GM18499 (cell line): ENCODE results near the gene GPRC5D.
A peak's percentile ranks its signal among the peaks of the same experiment; 100 is the strongest.

Source experiments
- ATAC-seq: cut with Tn5 transposase; IDR thresholded peaks from one replicate; pipeline ENCODE4 v1.9.1; 2021; ENCODE audit warnings: moderate number of reproducible peaks; ENCODE audit not compliant: insufficient read depth, unreplicated experiment

Gene GPRC5D

DNA sequence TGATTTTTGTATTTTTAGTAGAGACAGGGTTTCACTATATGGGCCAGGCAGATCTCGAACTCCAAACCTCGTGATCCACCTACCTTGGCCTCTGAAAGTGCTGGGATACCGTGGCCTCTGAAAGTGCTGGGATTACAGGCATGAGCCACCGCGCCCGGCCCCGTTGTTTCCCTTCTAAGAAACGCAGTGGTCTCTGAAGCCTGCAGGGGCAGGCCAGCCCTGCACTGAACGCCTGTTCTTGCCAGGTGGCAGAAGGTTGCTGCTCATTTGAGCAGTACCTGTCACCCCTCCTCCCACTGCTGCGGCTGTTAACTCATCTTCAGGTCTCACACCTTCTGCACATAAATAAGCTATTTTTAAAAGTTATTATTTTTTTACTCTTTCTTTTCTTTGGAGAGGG lies 36.3 kb downstream of the GPRC5D start:
- ATAC-seq: no peak

DNA sequence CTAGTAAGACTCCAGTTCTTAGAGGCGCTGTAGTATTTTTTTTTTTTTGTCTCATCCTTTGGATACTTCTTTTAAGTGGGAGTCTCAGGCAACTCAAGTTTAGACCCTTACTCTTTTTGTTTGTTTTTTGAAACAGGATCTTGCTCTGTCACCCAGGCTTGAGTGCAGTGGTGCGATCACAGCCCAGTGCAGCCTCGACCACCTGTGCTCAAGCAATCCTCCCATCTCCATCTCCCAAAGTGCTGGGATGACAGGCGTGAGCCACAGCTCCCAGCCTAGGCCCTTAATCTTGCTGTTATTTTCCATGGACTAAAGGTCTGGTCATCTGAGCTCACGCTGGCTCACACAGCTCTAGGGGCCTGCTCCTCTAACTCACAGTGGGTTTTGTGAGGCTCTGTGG lies 39.3 kb downstream of the GPRC5D start:
- ATAC-seq: no peak

- ATAC-seq: no peak
Measured at GRCh38 chr12:12909995-12910420, 42.0 kb downstream of the GPRC5D start.

- no peak for ATAC-seq
Measured at GRCh38 chr12:12909228-12909994, 42.6 kb downstream of the GPRC5D start.

- no peak for ATAC-seq
Measured at GRCh38 chr12:12908711-12909110, 43.3 kb downstream of the GPRC5D start.

DNA sequence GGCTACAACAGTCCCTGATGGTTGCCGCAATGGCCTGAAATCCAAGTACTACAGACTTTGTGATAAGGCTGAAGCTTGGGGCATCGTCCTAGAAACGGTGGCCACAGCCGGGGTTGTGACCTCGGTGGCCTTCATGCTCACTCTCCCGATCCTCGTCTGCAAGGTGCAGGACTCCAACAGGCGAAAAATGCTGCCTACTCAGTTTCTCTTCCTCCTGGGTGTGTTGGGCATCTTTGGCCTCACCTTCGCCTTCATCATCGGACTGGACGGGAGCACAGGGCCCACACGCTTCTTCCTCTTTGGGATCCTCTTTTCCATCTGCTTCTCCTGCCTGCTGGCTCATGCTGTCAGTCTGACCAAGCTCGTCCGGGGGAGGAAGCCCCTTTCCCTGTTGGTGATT lies 43.7 kb downstream of the GPRC5D start:
- ATAC-seq: no peak

DNA sequence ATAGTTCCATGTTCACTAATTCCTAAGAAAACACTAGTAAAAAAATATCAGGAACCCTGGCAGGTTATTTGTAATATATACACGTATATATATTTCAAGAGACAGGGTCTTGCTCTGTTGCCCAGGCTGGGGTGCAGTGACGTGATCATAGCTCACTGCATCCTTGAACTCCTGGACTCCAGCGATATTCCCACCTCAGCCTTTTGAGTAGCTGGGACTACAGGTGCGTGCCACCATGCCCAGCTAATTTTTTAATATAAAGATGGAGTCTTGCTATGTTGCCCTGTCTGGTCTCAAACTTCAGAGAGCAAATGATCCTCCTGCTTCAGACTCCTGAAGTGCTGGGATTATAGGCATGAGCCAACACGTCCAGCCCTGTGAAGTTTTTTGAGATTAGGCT lies 44.4 kb downstream of the GPRC5D start:
- ATAC-seq: no peak

DNA sequence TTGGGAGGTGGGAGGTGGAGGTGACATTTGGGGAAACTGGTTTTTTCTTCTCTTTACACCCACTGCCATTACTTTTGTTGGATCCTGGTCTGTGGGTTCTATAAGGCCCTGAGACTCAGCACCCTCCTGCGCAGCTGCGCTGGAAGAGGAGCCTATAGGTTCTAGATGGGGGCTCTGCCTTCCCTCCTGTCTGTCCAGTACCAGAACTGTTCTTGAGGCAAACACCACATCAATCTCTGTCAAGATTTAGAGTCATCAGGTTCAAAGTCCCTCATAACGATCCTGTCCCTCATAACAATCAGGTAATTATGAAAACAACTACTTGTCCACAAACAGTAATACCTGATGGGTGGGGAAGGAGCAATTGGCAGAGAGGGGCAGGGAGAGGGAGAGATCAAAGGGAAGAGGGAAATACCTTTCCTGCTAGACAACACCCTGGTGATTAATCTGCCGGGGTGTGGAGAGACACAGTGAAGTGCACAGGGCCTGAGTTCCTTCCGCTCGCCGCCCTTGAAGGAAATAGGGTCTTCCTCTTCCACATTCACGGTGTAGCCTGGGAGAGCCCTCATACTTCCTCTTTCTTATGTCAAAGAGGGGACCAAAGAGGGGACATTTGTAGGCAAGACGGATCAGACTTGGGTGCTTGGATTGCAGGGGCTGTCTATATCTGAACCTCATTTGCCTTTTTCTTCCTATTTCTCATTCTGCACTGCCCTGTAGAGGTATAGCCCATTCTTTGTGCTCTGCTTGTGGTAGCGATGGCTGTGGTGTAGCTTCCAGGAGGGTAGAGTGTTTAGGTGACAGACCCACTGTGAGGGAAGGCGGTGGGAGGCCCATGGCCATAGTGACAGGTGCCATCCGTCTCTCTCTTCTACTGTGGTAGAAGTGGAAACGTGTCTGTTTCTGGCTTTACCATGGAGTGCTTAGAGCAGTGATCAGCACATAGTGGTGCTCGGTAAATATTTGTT lies 48.0 kb downstream of the GPRC5D start:
- no peak for ATAC-seq

DNA sequence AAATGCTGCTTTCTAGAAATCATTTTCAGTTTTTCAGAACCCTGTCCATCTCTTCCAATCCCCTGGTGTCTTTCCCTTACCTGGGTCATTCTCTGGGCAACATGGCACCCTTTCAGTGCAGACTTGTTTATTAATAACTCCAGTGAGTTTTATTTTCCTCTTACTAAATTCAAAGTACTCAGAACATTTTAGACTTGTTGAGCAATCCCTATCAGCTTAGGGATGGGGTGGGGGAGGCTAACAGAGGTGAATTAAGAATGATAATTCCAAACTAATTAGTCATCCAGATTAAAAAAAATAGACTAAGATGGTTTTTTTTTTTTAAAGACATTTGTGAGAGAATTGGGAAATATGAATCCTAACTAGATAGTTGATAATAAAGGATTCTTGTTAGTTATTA lies 49.9 kb downstream of the GPRC5D start:
- ATAC-seq: no peak

GRCh38 chr12:12901158-12901791 lies 50.7 kb downstream of the GPRC5D start:
- ATAC-seq: no peak

DNA sequence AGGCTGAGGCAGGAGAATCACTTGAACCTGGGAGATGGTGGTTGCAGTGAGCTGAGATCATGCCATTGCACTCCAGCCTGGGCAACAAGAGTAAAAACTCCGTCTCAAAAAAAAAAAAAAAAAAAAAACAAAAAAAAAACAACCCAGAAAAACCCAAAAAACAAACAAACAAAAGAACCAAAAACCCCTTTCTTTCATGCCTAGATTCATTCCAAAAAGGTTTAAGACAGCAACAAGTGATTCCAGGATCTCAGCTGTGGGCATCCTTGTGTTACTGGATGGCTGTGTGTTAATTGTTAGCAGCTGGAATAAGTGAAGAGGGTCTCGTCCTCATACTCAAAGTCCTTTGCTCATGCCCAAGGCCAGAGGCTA lies 51.2 kb downstream of the GPRC5D start:
- ATAC-seq: no peak

DNA sequence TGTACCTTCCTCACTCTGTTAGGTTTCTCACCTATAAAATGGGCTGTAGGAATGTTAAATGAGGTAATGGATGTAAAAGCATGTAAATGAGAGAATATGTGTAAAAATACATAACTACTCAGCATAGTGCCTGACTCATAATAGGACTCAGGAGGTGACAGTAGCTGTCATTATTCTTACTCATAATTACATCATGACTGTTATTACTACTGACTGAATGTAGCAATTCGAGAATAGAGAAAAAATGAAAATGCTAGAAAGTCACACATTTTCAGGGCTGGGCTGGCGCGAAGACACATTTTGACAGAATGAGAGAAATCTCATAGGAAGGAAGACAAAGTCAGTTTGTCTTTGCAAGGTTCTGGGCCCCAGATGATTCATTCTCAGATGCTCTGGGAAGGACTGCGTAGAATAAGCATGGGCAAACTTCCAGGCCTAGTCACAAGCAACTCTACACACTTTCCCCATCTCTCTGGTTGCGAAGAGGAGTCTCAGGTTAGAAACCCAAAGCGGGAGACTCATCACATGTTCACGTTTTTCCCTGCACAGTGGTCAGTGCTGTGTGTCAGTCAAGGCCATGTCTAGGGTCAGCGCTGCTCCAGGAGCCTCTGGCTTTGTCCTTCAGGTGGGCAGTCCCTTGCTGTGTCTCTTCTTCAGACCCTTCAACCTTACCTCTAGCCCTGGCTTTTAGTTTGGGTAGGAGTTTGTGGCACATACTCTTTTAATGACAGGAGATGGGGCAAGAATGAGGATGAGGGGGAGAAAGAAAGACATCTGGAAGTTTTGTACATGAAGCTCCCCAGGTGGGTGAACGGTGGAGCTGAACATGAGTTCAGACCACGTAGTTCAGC lies 52.2 kb downstream of the GPRC5D start:
- peak; percentile 93 for ATAC-seq

- ATAC-seq: no peak
Measured at GRCh38 chr12:12898911-12899511, 53.0 kb downstream of the GPRC5D start.

DNA sequence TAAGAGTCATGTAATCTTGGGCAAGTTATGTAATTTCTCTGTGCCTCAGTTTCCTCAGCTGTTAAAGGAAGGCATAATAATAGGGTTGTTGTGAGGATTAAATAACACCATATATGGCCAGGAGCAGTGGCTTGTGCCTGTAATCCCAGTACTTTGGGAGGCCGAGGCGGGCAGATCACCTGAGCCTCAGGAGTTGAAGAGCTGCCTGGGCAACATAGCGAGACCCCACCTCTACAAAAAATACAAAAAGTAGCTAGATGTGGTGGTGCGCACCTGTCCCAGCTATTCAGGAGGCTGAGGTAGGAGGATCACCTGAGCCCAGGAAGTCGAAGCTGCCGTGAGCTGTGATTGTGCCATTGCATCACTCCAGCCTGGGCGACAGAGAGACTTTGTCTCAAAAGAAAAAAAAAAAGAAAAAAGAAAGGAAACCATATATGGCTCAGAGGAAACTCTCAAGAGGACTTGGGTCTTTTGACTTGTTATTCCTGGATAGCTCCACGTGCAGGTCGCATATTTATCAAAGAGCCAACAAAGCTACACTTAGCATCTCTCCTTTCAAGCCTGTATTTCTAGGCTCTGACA lies 53.7 kb downstream of the GPRC5D start:
- no peak for ATAC-seq

DNA sequence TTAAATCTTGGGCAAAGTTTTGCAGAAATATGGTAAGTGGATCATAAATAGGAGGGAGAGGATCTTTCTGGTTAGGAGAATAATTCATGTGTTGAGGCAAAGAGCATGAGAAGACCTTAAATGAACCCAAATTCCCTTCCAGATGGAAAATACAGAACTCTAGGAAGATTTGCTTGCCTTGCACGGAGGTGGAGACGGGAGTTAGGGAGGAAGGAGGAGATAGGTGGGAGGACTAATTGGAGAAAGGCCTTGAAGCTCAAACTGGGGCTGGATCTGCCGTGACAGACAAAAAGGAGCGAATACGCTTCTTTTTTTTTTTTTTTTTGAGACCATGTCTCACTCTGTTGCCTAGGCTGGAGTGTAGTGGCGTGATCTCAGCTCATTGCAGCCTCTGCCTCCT lies 54.7 kb downstream of the GPRC5D start:
- no peak for ATAC-seq

DNA sequence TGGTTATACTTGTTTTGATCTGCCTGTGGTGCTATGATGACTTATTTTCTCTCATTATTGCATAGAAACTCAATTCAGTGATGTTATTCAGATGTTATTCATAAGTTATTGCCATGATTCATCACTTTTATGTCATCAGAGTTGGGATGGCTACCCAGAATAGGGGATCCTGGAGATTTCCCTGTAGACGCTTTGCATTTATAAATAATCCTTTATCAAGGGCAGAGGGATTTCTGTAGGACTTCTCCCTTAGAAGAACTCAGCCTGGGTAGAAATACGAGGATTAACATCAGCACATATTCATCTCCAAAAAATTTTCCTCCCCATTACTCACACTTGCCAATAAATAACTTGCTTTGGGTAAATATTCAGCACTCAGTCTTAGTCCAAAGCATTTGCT lies 55.7 kb downstream of the GPRC5D start:
- ATAC-seq: no peak

GRCh38 chr12:12893438-12893837 lies 58.5 kb downstream of the GPRC5D start:
- ATAC-seq: no peak

DNA sequence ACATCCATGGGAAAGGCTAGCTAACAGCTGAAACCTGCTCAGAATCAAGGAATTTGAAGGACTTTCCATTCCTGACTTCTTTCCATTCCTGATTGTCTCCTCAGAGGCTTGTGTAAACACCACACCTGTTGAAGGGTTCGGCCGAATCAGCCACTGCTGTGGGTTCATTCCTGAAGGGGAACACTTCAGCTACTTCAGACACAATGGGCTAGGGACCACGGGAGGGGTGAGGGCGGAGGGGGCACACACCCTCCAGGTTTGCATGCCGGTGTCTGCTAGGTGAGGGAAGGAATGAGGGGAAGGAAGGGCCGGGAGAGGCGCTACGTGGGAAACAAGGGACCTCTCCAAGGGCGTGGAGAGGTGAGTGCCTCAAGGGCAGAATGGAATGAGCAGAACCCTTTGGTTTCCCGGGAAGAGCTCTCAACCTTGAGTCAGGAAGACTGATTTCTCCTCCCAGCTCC lies 59.3 kb downstream of the GPRC5D start:
- no peak for ATAC-seq

- ATAC-seq: no peak
Measured at GRCh38 chr12:12891881-12892355, 60.1 kb downstream of the GPRC5D start.
